NCI-H510A (cell line): ENCODE results near the gene STK32C.
"Not testable (repeated sequence)": the region's sequence is repeated elsewhere in the genome, so short reads cannot be mapped to it uniquely, and the experiment has no call there.

Source experiments
- DNase-seq: peaks from one replicate; lab custom pipeline; 2025; lab: John Stamatoyannopoulos, UW

STK32C gene

GRCh38 chr10:132167041-132167674 is 140.6 kb downstream of the STK32C start:
- no peak for DNase-seq

DNA sequence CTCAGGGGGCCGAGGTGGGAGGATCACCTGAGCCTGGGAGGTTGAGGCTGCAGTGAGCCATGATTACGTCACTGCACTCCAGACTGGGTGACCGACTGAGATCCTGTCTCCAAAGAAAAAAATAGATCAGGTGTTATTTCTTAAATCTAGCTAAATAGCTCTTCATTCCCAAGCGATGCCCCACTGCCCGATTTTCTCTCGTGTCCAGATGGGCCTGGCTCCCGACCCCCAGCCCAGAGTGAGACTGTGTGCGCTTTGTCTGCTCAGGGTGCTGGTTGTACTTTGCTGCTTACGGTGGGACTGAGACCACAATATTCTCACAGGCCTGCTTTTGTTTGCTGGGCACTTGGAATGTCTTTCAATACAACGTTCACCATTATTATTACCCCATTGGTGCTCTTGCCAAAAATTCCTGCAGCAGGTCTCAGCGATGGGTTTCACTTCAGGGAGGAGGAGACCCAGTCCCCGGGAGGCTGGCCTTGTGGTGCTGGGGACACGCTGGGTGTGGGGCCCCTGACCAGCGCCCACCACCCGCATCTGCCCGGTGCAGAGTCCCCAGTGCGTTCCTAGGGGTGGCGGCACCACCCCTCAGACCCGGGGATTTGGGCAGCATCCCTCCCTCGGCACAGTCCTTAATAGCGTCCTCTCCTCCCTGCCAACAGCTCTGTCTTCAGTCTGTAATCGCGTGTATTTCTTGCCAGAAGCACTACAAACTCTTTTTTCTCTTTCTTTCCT is 141.4 kb downstream of the STK32C start:
- DNase-seq = no peak

DNA sequence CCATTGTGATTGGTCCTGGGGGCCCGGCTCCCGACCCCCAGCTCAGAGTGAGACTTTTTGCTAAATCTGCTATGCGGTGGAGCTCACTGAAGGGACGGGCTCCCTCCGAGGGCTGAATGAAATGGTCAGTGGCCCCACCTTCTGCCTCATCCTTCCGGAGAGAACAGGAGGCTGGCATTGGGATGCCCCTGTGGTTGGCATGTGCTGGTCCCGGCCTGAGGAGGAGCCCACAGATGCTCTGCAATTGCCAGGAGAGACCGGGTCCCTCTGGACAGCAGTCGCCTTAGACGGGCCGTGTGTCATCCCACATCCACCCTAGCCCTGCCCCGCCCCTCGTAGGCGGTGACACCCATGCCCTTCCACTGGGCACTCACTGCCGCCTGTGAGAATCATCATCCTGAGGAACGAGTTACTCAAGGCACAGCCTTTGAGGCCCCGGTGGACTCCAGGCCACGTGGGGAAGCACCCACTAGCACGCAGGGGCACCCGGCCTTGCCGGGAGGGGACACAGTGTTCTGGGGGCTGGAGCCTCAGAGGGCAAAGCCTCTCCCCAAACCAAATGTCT is 142.3 kb downstream of the STK32C start:
- no peak for DNase-seq

DNA sequence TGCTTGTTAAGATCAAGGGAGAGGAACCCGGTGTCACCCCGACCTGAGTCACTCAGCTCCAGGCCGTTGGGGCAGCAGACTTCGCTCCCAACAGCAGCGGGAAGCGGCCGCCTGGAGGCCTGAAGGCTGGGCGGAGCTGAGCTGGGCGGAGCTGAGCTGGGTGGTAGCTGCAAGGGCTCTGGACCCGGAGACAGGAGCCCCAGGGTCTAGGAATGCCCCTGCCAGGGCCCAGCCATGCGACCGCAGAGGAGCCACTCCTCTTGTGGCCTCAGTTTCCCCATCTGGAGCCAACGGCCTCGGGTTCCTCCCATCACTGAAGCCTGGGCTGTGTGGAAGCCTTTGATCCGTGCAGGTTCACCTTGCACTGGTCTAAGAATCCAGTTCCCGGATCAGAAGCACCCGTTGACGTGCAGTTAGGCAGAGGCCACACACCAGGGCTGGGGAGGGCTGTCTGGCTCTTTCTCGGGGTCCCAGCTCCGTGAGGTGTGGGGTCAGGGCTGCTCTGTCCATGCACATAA is 142.9 kb downstream of the STK32C start:
- peak; percentile 29 for DNase-seq

GRCh38 chr10:132163826-132164515 is 143.8 kb downstream of the STK32C start:
- no peak for DNase-seq

GRCh38 chr10:132163278-132163765 is 144.4 kb downstream of the STK32C start:
- DNase-seq = no peak

- DNase-seq = no peak
Observed at GRCh38 chr10:132162590-132163277, 145.0 kb downstream of the STK32C start.

GRCh38 chr10:132162021-132162531 is 145.7 kb downstream of the STK32C start:
- no peak for DNase-seq

GRCh38 chr10:132160834-132161622 is 146.7 kb downstream of the STK32C start:
- DNase-seq = not testable (repeated sequence)

- DNase-seq = not testable (repeated sequence)
Observed at GRCh38 chr10:132160231-132160630, 147.5 kb downstream of the STK32C start.

- not testable (repeated sequence) for DNase-seq
Observed at GRCh38 chr10:132159302-132160230, 148.2 kb downstream of the STK32C start.

DNA sequence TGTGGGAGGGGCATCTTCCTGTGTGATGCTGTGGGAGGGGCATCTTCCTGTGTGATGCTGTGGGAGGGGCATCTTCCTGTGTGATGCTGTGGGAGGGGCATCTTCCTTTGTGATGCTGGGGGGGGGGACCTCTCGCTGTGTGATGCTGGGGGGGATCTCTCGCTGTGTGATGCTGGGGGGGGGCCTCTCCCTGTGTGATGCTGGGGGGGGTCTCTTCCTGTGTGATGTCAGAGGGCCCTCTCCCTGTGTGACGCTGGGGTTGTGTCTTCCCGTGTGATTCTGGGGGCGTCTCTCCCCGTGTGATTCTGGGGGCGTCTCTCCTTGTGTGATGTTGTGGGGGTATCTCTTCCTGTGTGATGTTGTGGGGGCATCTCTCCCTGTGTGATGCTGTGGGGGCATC is 148.9 kb downstream of the STK32C start:
- no peak for DNase-seq

- DNase-seq = no peak
Observed at GRCh38 chr10:132158122-132158741, 149.5 kb downstream of the STK32C start.
